Mucosa of rectum (tissue), 2 donors: Measurements from ENCODE around the gene PAM.

Experiments
- H3K27ac ChIP-seq, 2 donors: one replicate each; pipeline ENCODE4 v1.7.0; 2013; ENCODE audit warnings: inconsistent platforms in 2 of 2, low read depth in 2 of 2, low read length in 2 of 2
- H3K27me3 ChIP-seq, 2 donors: one replicate each; pipeline ENCODE4 v1.7.0; 2013; ENCODE audit warnings: low read length in 2 of 2; ENCODE audit not compliant: control insufficient read depth in 2 of 2, insufficient read depth in 2 of 2
- H3K36me3 ChIP-seq, 2 donors: one replicate each; pipeline ENCODE4 v1.7.0; 2013; ENCODE audit warnings: low read length in 2 of 2; ENCODE audit not compliant: control insufficient read depth in 2 of 2, insufficient read depth in 2 of 2
- H3K4me1 ChIP-seq, 2 donors: one replicate each; pipeline ENCODE4 v1.7.0; 2013; ENCODE audit warnings: low read length in 2 of 2, mild to moderate bottlenecking in 1 of 2; ENCODE audit not compliant: control insufficient read depth in 2 of 2, insufficient read depth in 2 of 2
- H3K4me3 ChIP-seq, 2 donors: one replicate each; pipeline ENCODE4 v1.7.0; 2013; ENCODE audit warnings: low read length in 2 of 2
- H3K9ac ChIP-seq, 2 donors: one replicate each; pipeline ENCODE4 v1.7.0; 2013; ENCODE audit warnings: low read length in 2 of 2, low read depth in 1 of 2, mild to moderate bottlenecking in 1 of 2
- H3K9me3 ChIP-seq, 2 donors: one replicate each; pipeline ENCODE4 v1.7.0; 2013; ENCODE audit warnings: low read length in 2 of 2; ENCODE audit not compliant: control insufficient read depth in 2 of 2
- donor health status: healthy.
- donor health status: Normal muscosa, but diverticular disease.

PAM gene

GRCh38 chr5:102731693-102732092 is 23.4 kb upstream of the PAM start:
- Histone ChIP-seq H3K4me3 (no peak overlapping the region), H3K27me3 (no peaks in the 10 kb centered on the region), H3K9ac (no peak overlapping the region), H3K36me3 (no peaks in the 10 kb centered on the region), H3K27ac (no peak overlapping the region), H3K9me3 (no peaks in the 10 kb centered on the region), H3K4me1 (no peaks in the 10 kb centered on the region)

- H3K27me3 ChIP-seq: no peaks in the 10 kb centered on the region
These were observed 21.6 kb upstream of the PAM start for GRCh38 chr5:102733534-102733933.

GRCh38 chr5:102737161-102737560 is 17.9 kb upstream of the PAM start:
- no peak overlapping the region for H3K27ac ChIP-seq
- no peaks in the 10 kb centered on the region for H3K4me1 ChIP-seq
- H3K36me3 ChIP-seq: no peaks in the 10 kb centered on the region
- no peak overlapping the region for H3K4me3 ChIP-seq
- no peaks in the 10 kb centered on the region for H3K9me3 ChIP-seq
- no peaks in the 10 kb centered on the region for H3K27me3 ChIP-seq
- H3K9ac ChIP-seq: no peak overlapping the region

More at GRCh38 chr5:102733534-102733933, 21.6 kb upstream of the PAM start:
- H3K4me3 ChIP-seq: no peak overlapping the region
- H3K9ac ChIP-seq: no peak overlapping the region
- H3K4me1 ChIP-seq: no peaks in the 10 kb centered on the region
- no peak overlapping the region for H3K27ac ChIP-seq
- H3K9me3 ChIP-seq: no peaks in the 10 kb centered on the region
- no peaks in the 10 kb centered on the region for H3K36me3 ChIP-seq

DNA sequence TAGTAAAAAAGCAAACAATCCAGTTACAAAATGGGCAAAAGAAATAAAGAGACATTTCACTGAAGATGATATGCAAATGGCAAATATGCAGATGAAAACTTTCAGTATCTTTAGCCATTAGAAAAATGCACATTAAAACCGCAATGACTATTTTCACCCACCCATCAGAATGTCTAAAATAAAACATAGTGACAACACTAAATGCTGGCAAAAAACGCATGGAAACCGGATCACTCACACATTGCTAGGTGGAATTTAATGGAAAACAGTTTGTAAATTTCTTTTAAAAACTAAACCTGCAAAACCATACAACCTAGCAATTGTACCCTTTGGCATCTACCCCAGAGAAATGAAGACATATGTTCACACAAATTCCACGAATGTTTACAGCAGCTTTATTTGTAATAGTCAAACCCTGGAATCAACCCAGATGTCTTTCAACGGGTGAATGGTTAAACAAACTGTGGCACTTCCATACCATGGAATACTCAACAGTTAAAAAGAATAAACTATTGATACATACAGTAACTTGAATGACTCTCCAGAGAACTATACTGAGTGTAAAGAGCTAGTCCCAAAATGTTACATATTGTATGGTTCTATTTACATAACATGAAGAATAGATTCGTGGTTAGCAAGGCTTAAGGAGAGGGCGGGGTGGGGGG is 17.2 kb upstream of the PAM start:
- Histone ChIP-seq H3K27me3 (no peaks in the 10 kb centered on the region), H3K27ac (no peak overlapping the region), H3K4me1 (no peaks in the 10 kb centered on the region), H3K9me3 (no peaks in the 10 kb centered on the region), H3K4me3 (no peak overlapping the region), H3K9ac (no peak overlapping the region), H3K36me3 (no peaks in the 10 kb centered on the region)

DNA sequence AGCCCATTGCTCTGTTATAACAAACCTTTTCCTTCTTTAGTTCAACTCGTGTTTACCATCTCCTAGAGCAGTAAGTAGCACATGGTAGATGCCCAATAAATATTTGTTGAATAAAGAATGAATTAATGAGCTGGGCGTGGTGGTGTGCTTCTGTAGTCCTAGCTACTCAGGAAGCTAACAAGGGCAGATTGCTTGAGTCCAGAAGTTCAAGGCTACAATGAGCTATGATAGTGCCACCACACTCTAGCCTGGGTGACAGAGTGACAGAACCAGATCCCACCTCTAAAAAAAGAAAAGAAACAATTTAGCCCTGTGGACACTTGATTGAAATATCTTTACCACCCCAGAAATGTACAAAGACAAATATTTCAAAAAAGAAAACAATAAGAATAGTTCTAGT is 14.6 kb upstream of the PAM start:
- H3K4me3 ChIP-seq: no peak overlapping the region
- H3K27ac ChIP-seq: no peak overlapping the region
- no peaks in the 10 kb centered on the region for H3K27me3 ChIP-seq
- no peaks in the 10 kb centered on the region for H3K4me1 ChIP-seq
- H3K36me3 ChIP-seq: no peaks in the 10 kb centered on the region
- no peak overlapping the region for H3K9ac ChIP-seq
- no peaks in the 10 kb centered on the region for H3K9me3 ChIP-seq

- Histone ChIP-seq H3K27me3 (peaks cover 0 to 2% of the 10 kb centered on the region in 2 donors), H3K36me3 (no peaks in the 10 kb centered on the region), H3K9me3 (no peaks in the 10 kb centered on the region), H3K27ac (no peak overlapping the region), H3K9ac (no peak overlapping the region), H3K4me1 (no peaks in the 10 kb centered on the region), H3K4me3 (no peak overlapping the region)
These were observed 12.9 kb upstream of the PAM start for GRCh38 chr5:102742215-102742614.

GRCh38 chr5:102743900-102744299 is 11.2 kb upstream of the PAM start:
- no peak overlapping the region for H3K9ac ChIP-seq
- H3K27ac ChIP-seq: no peak overlapping the region

DNA sequence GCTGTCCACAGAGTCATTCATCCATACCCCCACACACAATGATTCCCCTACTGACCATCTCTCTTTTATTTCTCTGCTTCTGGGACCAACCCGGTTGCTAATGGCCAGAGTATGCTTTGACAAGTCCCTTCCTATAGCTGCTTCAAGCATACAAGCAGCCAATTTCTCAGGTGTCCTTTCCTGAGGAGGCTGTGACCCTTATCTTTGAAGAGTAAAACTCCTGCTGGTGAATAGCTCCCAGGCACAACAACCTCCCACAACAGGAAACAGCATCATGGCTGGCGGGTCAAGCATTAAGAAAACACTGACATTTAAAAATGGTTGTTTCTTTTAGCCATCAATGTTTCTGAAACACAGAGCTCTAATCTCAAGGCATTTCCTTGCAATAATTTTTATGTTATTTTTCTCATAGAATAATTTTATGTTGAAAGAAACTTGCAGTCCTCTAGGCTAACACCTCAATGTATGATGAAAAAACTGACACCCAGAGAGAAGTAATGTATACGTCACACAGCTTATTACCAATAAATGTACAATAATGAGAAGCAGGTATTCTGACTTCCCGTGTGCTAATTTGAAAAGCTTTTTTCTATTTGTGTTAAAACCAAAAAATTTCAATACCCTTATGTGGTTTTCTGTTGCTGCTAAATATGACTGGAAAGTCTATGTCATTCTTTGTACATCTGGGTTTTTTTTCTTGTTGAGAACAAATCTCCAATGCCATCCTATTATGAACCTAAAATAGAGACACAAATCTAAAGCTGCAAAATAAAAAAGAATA is 7.5 kb upstream of the PAM start:
- Histone ChIP-seq H3K4me1 (no peaks in the 10 kb centered on the region), H3K27me3 (peaks cover 0 to 3% of the 10 kb centered on the region in 2 donors), H3K36me3 (no peaks in the 10 kb centered on the region), H3K9ac (no peak overlapping the region), H3K9me3 (no peaks in the 10 kb centered on the region), H3K27ac (no peak overlapping the region), H3K4me3 (no peak overlapping the region)

More at GRCh38 chr5:102743900-102744299, 11.2 kb upstream of the PAM start:
- Histone ChIP-seq H3K27me3 (peaks cover 0 to 3% of the 10 kb centered on the region in 2 donors), H3K4me3 (no peak overlapping the region), H3K9me3 (no peaks in the 10 kb centered on the region), H3K4me1 (no peaks in the 10 kb centered on the region), H3K36me3 (no peaks in the 10 kb centered on the region)

DNA sequence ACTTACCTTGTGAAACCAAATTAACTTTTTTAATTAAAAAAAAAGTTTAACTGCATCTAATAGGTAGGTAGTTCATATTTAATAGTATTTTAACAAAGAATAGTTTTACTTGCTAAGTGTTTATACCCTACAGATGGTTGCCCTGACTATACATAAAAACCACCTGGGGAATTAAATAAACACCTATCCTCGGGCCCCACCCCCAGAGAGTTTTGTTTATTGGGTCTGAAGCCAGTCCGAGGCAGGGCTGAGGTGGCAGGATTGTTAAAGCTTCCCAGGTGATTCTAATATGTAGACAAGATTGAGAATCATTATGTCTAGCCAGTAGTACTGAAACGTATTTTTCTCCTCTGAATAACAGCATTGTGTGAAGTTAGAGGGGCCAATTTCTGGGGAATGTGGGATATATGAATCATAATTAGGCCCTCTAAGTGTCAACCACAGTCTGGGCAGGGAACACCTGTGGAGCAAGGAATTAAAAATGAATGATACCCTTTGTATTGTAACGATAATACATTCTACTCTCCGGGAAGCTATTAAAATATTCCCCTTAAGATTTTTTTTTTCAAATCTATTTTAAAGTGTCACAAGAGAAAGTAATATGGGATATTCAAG is 5.6 kb upstream of the PAM start:
- Histone ChIP-seq H3K4me3 (no peak overlapping the region), H3K9ac (no peak overlapping the region), H3K4me1 (peaks cover 2 to 3% of the 10 kb centered on the region in 2 donors), H3K36me3 (no peaks in the 10 kb centered on the region), H3K27ac (no peak overlapping the region), H3K9me3 (no peaks in the 10 kb centered on the region), H3K27me3 (peaks cover 8 to 11% of the 10 kb centered on the region in 2 donors)

DNA sequence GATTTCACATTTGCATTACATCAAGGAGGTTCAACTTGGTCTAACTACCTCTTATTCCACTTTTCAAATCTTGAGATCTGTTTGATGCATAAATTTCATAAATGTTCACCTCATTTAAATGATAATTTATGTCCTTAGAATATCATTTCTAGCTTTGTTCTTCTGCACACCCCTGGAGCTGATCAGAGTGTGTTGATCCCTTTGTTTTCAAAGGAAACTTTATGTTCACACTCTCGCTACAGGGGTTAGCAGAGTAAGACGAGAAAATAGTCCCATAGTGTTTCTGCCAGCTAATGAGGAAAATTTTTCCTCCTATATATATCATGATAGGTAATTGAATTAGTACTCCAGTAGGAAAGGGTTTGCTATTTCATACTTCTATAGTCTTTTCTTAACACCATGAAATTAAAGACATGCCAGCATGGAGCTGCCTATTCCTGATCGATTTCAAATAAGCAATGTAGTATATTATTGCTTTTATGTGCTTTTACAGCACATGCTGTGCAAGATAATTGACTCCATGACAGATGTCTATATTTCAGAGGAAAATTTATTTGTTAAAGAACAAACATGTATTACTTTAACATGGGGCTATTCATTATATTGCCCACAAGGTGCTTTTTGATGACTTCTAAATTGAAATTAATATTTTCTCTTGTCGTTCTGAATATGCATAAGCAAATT is 4.8 kb upstream of the PAM start:
- H3K4me1 ChIP-seq: peaks cover 5% of the 10 kb centered on the region in 2 donors
- no peak overlapping the region for H3K4me3 ChIP-seq
- H3K9me3 ChIP-seq: no peaks in the 10 kb centered on the region
- H3K9ac ChIP-seq: no peak overlapping the region
- H3K27me3 ChIP-seq: peaks cover 8 to 11% of the 10 kb centered on the region in 2 donors
- no peaks in the 10 kb centered on the region for H3K36me3 ChIP-seq
- no peak overlapping the region for H3K27ac ChIP-seq
